Measurements from ENCODE around the gene LTV1.

The LTV1 gene

GRCh38 chr6:143896126-143896860 lies 53.2 kb downstream of the LTV1 start:
- DNase-seq: no peak

GRCh38 chr6:143900358-143900757 lies 57.2 kb downstream of the LTV1 start:
- no peak for DNase-seq

- peak; percentile 69 for DNase-seq
Observed at GRCh38 chr6:143901885-143902750, 59.0 kb downstream of the LTV1 start.

DNA sequence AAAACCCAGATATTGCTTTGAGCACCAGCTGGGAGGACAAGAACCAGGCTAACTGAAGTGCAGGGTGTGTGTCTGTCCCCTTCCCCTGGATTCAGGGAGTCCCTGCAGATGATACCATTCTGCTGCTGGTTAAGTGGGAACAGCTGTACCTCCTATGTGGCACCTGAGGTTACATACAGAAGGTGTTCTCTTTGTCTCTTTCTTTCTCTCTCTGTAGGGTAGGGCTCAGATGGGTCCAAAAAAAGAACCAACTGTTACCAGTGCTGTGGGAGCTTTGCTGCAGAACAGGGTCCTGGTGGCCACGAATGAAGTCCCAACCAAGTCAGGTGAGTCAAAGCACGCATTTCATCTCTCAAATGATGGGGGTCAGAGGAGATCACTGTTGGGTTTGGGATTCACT lies 59.7 kb downstream of the LTV1 start:
- DNase-seq: no peak

DNA sequence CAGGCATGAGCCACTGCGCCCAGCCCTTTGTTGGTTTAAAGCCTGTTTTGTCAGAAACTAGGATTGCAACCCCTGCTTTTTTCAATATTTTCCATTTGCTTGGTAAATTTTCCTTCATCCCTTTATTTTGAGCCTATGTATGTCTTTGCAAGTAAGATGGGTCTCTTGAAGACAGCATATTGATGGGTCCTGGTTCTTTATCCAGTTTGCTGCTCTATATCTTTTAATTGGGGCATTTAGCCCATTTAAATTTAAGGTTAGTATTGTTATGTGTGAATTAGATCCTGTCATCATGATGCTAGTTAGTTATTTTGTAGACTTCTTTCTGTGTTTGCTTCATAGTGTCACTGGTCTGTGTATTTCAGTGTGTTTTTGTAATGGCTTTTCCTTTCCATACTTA lies 67.9 kb downstream of the LTV1 start:
- DNase-seq: no peak

- DNase-seq: no peak
Observed at GRCh38 chr6:143912671-143913070, 69.5 kb downstream of the LTV1 start.
